Muscle layer of duodenum (tissue), 2 donors: ENCODE results near the gene SMC1B.
"Not testable (repeated sequence)": the region's sequence is repeated elsewhere in the genome, so short reads cannot be mapped to it uniquely, and the experiment has no call there.

Experiments
- H3K27ac ChIP-seq: one replicate; pipeline ENCODE4 v1.7.0; 2013; ENCODE audit warnings: mild to moderate bottlenecking, low read length
- H3K27me3 ChIP-seq: one replicate; pipeline ENCODE4 v1.7.0; 2013; ENCODE audit warnings: low read depth, mild to moderate bottlenecking, control low read depth, low read length
- H3K36me3 ChIP-seq, 2 donors: one replicate each; pipeline ENCODE4 v1.7.0; 2013; ENCODE audit warnings: low read length in 2 of 2, control low read depth in 1 of 2, mild to moderate bottlenecking in 1 of 2; ENCODE audit not compliant: insufficient read depth in 2 of 2, control insufficient read depth in 1 of 2
- H3K4me1 ChIP-seq, 2 donors: one replicate each; pipeline ENCODE4 v1.7.0; 2013; ENCODE audit warnings: low read length in 2 of 2, mild to moderate bottlenecking in 2 of 2, control low read depth in 1 of 2, moderate library complexity in 1 of 2; ENCODE audit not compliant: insufficient read depth in 2 of 2, control insufficient read depth in 1 of 2
- H3K4me3 ChIP-seq, 2 donors: one replicate each; pipeline ENCODE4 v1.7.0; 2013; ENCODE audit warnings: low read length in 2 of 2, low read depth in 1 of 2, mild to moderate bottlenecking in 1 of 2
- H3K9me3 ChIP-seq, 2 donors: one replicate each; pipeline ENCODE4 v1.7.0; 2013; ENCODE audit warnings: low read length in 2 of 2, control low read depth in 1 of 2, mild to moderate bottlenecking in 1 of 2; ENCODE audit not compliant: control insufficient read depth in 1 of 2
- donor health status: healthy.

The SMC1B gene

GRCh38 chr22:45328261-45328660 lies 85.1 kb downstream of the SMC1B start:
- H3K27ac ChIP-seq, H3K27me3 ChIP-seq, H3K4me1 ChIP-seq, H3K4me3 ChIP-seq, H3K9me3 ChIP-seq: not testable (repeated sequence)
- H3K36me3 ChIP-seq, result peaks cover 34 to 47% of the 10 kb centered on the region in 2 donors

- Histone ChIP-seq H3K36me3 (peaks cover 30 to 34% of the 10 kb centered on the region in 2 donors), H3K27ac (no peak overlapping the region)
Measured at GRCh38 chr22:45324311-45324711, 89.1 kb downstream of the SMC1B start.

GRCh38 chr22:45323695-45324094 lies 89.7 kb downstream of the SMC1B start:
- Histone ChIP-seq H3K4me3 (no peak overlapping the region), H3K9me3 (no peaks in the 10 kb centered on the region), H3K27me3 (no peaks in the 10 kb centered on the region), H3K27ac (no peak overlapping the region), H3K36me3 (peaks cover 30 to 34% of the 10 kb centered on the region in 2 donors), H3K4me1 (peaks cover 2 to 4% of the 10 kb centered on the region in 2 donors)

More at GRCh38 chr22:45324311-45324711, 89.1 kb downstream of the SMC1B start:
- no peak overlapping the region for H3K4me3 ChIP-seq
- peaks cover 0 to 3% of the 10 kb centered on the region in 2 donors for H3K4me1 ChIP-seq
- no peaks in the 10 kb centered on the region for H3K27me3 ChIP-seq
- H3K9me3 ChIP-seq, result no peaks in the 10 kb centered on the region

GRCh38 chr22:45322873-45323525 lies 90.4 kb downstream of the SMC1B start:
- no peaks in the 10 kb centered on the region for H3K27me3 ChIP-seq
- peaks cover 5 to 10% of the 10 kb centered on the region in 2 donors for H3K4me1 ChIP-seq
- peaks cover 30 to 31% of the 10 kb centered on the region in 2 donors for H3K36me3 ChIP-seq
- no peak overlapping the region for H3K4me3 ChIP-seq
- no peak overlapping the region for H3K27ac ChIP-seq
- no peaks in the 10 kb centered on the region for H3K9me3 ChIP-seq

- Histone ChIP-seq H3K36me3 (peaks cover 25 to 30% of the 10 kb centered on the region in 2 donors), H3K9me3 (no peaks in the 10 kb centered on the region), H3K4me1 (peaks cover 11 to 18% of the 10 kb centered on the region in 2 donors), H3K27ac (no peak overlapping the region), H3K4me3 (no peak overlapping the region), H3K27me3 (no peaks in the 10 kb centered on the region)
Measured at GRCh38 chr22:45321827-45322226, 91.6 kb downstream of the SMC1B start.

GRCh38 chr22:45320357-45320976 lies 92.9 kb downstream of the SMC1B start:
- Histone ChIP-seq H3K4me1 (peaks cover 11 to 18% of the 10 kb centered on the region in 2 donors), H3K27me3 (no peaks in the 10 kb centered on the region), H3K9me3 (no peaks in the 10 kb centered on the region), H3K27ac (no peak overlapping the region), H3K36me3 (peaks cover 25 to 26% of the 10 kb centered on the region in 2 donors), H3K4me3 (no peak overlapping the region)

GRCh38 chr22:45319324-45319685 lies 94.1 kb downstream of the SMC1B start:
- no peaks in the 10 kb centered on the region for H3K9me3 ChIP-seq
- H3K4me1 ChIP-seq, result peaks cover 11 to 18% of the 10 kb centered on the region in 2 donors
- H3K4me3 ChIP-seq, result no peak overlapping the region
- peak overlapping the region; percentile 67 for H3K27ac ChIP-seq
- H3K27me3 ChIP-seq, result no peaks in the 10 kb centered on the region
- peaks cover 18 to 20% of the 10 kb centered on the region in 2 donors for H3K36me3 ChIP-seq

GRCh38 chr22:45318558-45319323 lies 94.7 kb downstream of the SMC1B start:
- Histone ChIP-seq H3K4me3 (peak overlapping the region; percentile 35 to 37), H3K4me1 (peaks cover 11 to 18% of the 10 kb centered on the region in 2 donors), H3K27me3 (no peaks in the 10 kb centered on the region), H3K9me3 (no peaks in the 10 kb centered on the region), H3K36me3 (peaks cover 14 to 15% of the 10 kb centered on the region in 2 donors), H3K27ac (peak overlapping the region; percentile 67)

GRCh38 chr22:45318168-45318557 lies 95.2 kb downstream of the SMC1B start:
- Histone ChIP-seq H3K27ac (peak overlapping the region; percentile 67), H3K9me3 (no peaks in the 10 kb centered on the region), H3K27me3 (no peaks in the 10 kb centered on the region), H3K4me3 (peak overlapping the region; percentile 35 to 37), H3K4me1 (peaks cover 11 to 18% of the 10 kb centered on the region in 2 donors), H3K36me3 (peaks cover 8 to 9% of the 10 kb centered on the region in 2 donors)

- Histone ChIP-seq H3K27me3 (no peaks in the 10 kb centered on the region), H3K27ac (peak overlapping the region; percentile 67), H3K36me3 (peaks cover 4 to 5% of the 10 kb centered on the region in 2 donors), H3K4me1 (peaks cover 11 to 18% of the 10 kb centered on the region in 2 donors), H3K9me3 (no peaks in the 10 kb centered on the region), H3K4me3 (peak overlapping the region; percentile 35 to 37)
Measured at GRCh38 chr22:45317551-45318167, 95.7 kb downstream of the SMC1B start.
